ENCODE results near the gene TMEM135.

- TF ChIP-seq, protein P1, sequence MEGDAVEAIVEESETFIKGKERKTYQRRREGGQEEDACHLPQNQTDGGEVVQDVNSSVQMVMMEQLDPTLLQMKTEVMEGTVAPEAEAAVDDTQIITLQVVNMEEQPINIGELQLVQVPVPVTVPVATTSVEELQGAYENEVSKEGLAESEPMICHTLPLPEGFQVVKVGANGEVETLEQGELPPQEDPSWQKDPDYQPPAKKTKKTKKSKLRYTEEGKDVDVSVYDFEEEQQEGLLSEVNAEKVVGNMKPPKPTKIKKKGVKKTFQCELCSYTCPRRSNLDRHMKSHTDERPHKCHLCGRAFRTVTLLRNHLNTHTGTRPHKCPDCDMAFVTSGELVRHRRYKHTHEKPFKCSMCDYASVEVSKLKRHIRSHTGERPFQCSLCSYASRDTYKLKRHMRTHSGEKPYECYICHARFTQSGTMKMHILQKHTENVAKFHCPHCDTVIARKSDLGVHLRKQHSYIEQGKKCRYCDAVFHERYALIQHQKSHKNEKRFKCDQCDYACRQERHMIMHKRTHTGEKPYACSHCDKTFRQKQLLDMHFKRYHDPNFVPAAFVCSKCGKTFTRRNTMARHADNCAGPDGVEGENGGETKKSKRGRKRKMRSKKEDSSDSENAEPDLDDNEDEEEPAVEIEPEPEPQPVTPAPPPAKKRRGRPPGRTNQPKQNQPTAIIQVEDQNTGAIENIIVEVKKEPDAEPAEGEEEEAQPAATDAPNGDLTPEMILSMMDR (IDR thresholded peaks at IDR 0.05) = no peak
- no peak for TF ChIP-seq POLR2A (IDR thresholded peaks at IDR 0.05)
Measured at GRCh38 chr11:87347441-87347840, 309.7 kb downstream of the TMEM135 start.

Measured in thyroid gland (tissue), 4 donors.